ENCODE results near the gene DNAH5. TPM values are rescaled to one million over a fixed set of nuclear protein-coding genes. Genes with fewer than 3 reads are reported as not detected.
A peak's percentile ranks its signal among the peaks of the same experiment; 100 is the strongest.

DNAH5 gene
- total and polyA plus RNA-seq, 2 of the 8 experiments (the other 6 are each of a cell fraction or from before 2014, with no cell fraction given) = 0.30 to 0.73 TPM

GRCh38 chr5:13843175-13843846 lies 101.2 kb downstream of the DNAH5 start:
- Histone ChIP-seq H3K36me3 (ENCODE audit: control insufficient read depth in 2 of 4, insufficient read depth in 4 of 4, low read length in 3 of 4) (no peaks in the 10 kb centered on the region), H4K8ac (ENCODE audit: extremely low read depth, insufficient read depth, low read length) (no peak overlapping the region), H3K79me2 (ENCODE audit: control insufficient read depth in 1 of 2, insufficient read depth in 2 of 2, low read length in 2 of 2) (no peaks in the 10 kb centered on the region), H3K4me2 (ENCODE audit: insufficient read depth in 1 of 2, low read depth in 2 of 2, low read length in 2 of 2) (peak overlapping the region; percentile 39 to 55), H4K91ac (replicated peaks; ENCODE audit: insufficient read length, low read length) (no peak overlapping the region), H2BK12ac (ENCODE audit: low read depth, low read length) (peak overlapping the region; percentile 69), H2BK20ac (ENCODE audit: low read length) (peak overlapping the region; percentile 41; the same call in 1 of the 2 replicates), H2AFZ (ENCODE audit: low read length) (peak overlapping the region; percentile 65; the same call in 1 of the 2 replicates), H3K4ac (replicated peaks; ENCODE audit: insufficient read length, low read depth, low read length) (no peak overlapping the region), H3K56ac (replicated peaks; ENCODE audit: insufficient read length, low read depth, low read length) (no peak overlapping the region), H3K4me3 (ENCODE audit: extremely low read depth in 1 of 4, insufficient read depth in 2 of 4, low read depth in 3 of 4, low read length in 4 of 4) (no peak overlapping the region), H3K23me2 (ENCODE audit: low read depth, low read length) (no peaks in the 10 kb centered on the region), H3K4me1 (replicated peaks in 1 of 4; ENCODE audit: control insufficient read depth in 3 of 4, insufficient read depth in 4 of 4, low read length in 3 of 4) (peaks cover 0 to 12% (median 5%) of the 10 kb centered on the region in 4 experiments; a peak in 3 of 7 replicates), H2BK120ac (replicated peaks; ENCODE audit: low read depth, low read length) (no peak overlapping the region), H3K27ac (ENCODE audit: low read depth, low read length) (no peak overlapping the region; the same call in 1 of the 2 replicates), H2AK5ac (ENCODE audit: low read depth, low read length) (no peak overlapping the region), H4K20me1 (replicated peaks in 1 of 2; ENCODE audit: control insufficient read depth in 1 of 2, insufficient read depth in 2 of 2, low read length in 2 of 2) (no peaks in the 10 kb centered on the region), H3K9ac (replicated peaks in 1 of 4; ENCODE audit: extremely low read depth in 1 of 4, low read depth in 3 of 4, low read length in 3 of 4) (no peak overlapping the region), H2BK5ac (ENCODE audit: low read depth, low read length) (no peak overlapping the region), H3K9me3 (ENCODE audit: insufficient read depth in 2 of 2, low read depth in 1 of 2, low read length in 1 of 2) (no peaks in the 10 kb centered on the region), H3K79me1 (ENCODE audit: low read depth, low read length) (no peaks in the 10 kb centered on the region), H3K14ac (ENCODE audit: insufficient read length) (no peak overlapping the region), H3K27me3 (replicated peaks in 1 of 4; ENCODE audit: control insufficient read depth in 3 of 4, extremely low read depth in 1 of 4, insufficient read depth in 3 of 4, low read length in 3 of 4) (no peaks in the 10 kb centered on the region), H3K18ac (ENCODE audit: extremely low read depth, low read length) (no peak overlapping the region; the same call in 1 of the 2 replicates), H2BK15ac (ENCODE audit: low read length) (0 out of 2 replicates have a peak overlapping the region, but pooled peaks have one; percentile 31), H3K23ac (ENCODE audit: insufficient read length) (no peak overlapping the region), H4K5ac (ENCODE audit: insufficient read length, low read depth, low read length) (no peak overlapping the region)
- ChIA-PET CTCF (ENCODE audit: partially characterized antibody) (interaction anchor here (0.6 to 1.0 kb wide), 3 partner anchors 11 to 35 kb away, joined by 3 read pairs; no protein-coding TSS in a partner anchor), POLR2A (ENCODE audit: partially characterized antibody) (interaction anchor here (1.1 kb wide), 1 partner anchor 8 kb away, joined by 3 read pairs; no protein-coding TSS in a partner anchor)
- DNase-seq (ENCODE audit: low read depth in 1 of 2, low spot score in 2 of 2) = no peak
- peak; percentile 91 for FAIRE-seq
- WGBS, 2 experiments (ENCODE audit: extremely low coverage in 1 of 2, insufficient coverage in 1 of 2, insufficient read length in 1 of 2, insufficient replicate concordance in 2 of 2, low coverage in 1 of 2, low lambda C conversion rate in 2 of 2, missing lambda C conversion rate in 1 of 2) = 83% methylated on average over 6 of the region's 6 CpGs; no CpG with 5 or more reads in 1 of the 2 experiments
- TF ChIP-seq CHD1 (IDR thresholded peaks at IDR 0.05; ENCODE audit: low read depth, low read length) (no peak), RBBP5 (IDR thresholded peaks at IDR 0.05; ENCODE audit: borderline replicate concordance, low read depth, low read length) (no peak), EP300 (IDR thresholded peaks at IDR 0.05; ENCODE audit: borderline replicate concordance in 1 of 2, low read depth in 2 of 2, low read length in 2 of 2) (peak in 1 of 2 experiments; percentile 45; a peak in 1 of 3 replicates), POLR2AphosphoS5 (IDR thresholded peaks at IDR 0.05; ENCODE audit: low read depth, low read length) (no peak), SAP30 (IDR thresholded peaks at IDR 0.05; ENCODE audit: insufficient read depth, insufficient replicate concordance, low read length) (no peak), SRF (IDR thresholded peaks at IDR 0.05; ENCODE audit: low read depth, low read length) (no peak), POLR2A (IDR thresholded peaks at IDR 0.05; ENCODE audit: control extremely low read depth in 1 of 2, low read depth in 2 of 2, low read length in 2 of 2) (no peak)
- TF ChIP-seq, protein P1, sequence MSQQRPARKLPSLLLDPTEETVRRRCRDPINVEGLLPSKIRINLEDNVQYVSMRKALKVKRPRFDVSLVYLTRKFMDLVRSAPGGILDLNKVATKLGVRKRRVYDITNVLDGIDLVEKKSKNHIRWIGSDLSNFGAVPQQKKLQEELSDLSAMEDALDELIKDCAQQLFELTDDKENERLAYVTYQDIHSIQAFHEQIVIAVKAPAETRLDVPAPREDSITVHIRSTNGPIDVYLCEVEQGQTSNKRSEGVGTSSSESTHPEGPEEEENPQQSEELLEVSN (IDR thresholded peaks at IDR 0.05) = no peak
- TF ChIP-seq, protein P2, sequence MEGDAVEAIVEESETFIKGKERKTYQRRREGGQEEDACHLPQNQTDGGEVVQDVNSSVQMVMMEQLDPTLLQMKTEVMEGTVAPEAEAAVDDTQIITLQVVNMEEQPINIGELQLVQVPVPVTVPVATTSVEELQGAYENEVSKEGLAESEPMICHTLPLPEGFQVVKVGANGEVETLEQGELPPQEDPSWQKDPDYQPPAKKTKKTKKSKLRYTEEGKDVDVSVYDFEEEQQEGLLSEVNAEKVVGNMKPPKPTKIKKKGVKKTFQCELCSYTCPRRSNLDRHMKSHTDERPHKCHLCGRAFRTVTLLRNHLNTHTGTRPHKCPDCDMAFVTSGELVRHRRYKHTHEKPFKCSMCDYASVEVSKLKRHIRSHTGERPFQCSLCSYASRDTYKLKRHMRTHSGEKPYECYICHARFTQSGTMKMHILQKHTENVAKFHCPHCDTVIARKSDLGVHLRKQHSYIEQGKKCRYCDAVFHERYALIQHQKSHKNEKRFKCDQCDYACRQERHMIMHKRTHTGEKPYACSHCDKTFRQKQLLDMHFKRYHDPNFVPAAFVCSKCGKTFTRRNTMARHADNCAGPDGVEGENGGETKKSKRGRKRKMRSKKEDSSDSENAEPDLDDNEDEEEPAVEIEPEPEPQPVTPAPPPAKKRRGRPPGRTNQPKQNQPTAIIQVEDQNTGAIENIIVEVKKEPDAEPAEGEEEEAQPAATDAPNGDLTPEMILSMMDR (IDR thresholded peaks at IDR 0.05; ENCODE audit: control extremely low read depth in 1 of 3, insufficient read depth in 1 of 3, low read depth in 1 of 3, low read length in 3 of 3) = no peak

Measured in H1 (cell line).